Activated CD4-positive, alpha-beta T cell treated with anti-CD3 and anti-CD28 coated beads, Interleukin-2, amount 10 ng/mL, durations not matched to agents 7 days and 5 days (primary cell): ENCODE results near the gene RRM2. TPM values are rescaled to one million over a fixed set of nuclear protein-coding genes. Genes with fewer than 3 reads are reported as not detected.
"Not testable (repeated sequence)": the region's sequence is repeated elsewhere in the genome, so short reads cannot be mapped to it uniquely, and the experiment has no call there.

ENCODE experiments used
- CTCF ChIA-PET: fragments of 350-600 bp; sonication (Branson Sonifier 250); formaldehyde crosslinking; loops from one replicate; lab custom pipeline; 2021; ENCODE audit warnings: antibody characterized with exemption; lab: Charles Lee
- POLR2A ChIA-PET: fragments of 350-600 bp; sonication (Branson Sonifier 250); formaldehyde crosslinking; loops from one replicate; lab custom pipeline; 2021; ENCODE audit warnings: antibody characterized with exemption; lab: Charles Lee
- DNase-seq: peaks from one replicate; pipeline ENCODE4 v3.0.0-alpha.2; 2020
- H3K27ac Mint-ChIP-seq: one replicate; pipeline ENCODE4 v1.8.0; 2021; ENCODE audit warnings: mild to moderate bottlenecking, moderate library complexity, mixed read lengths
- H3K27me3 Mint-ChIP-seq: one replicate; pipeline ENCODE4 v1.8.0; 2021; ENCODE audit warnings: mixed read lengths
- H3K36me3 Mint-ChIP-seq: one replicate; pipeline ENCODE4 v1.8.0; 2021; ENCODE audit warnings: low read depth, mixed read lengths
- H3K4me1 Mint-ChIP-seq: one replicate; pipeline ENCODE4 v1.8.0; 2021; ENCODE audit warnings: mixed read lengths
- H3K4me3 Mint-ChIP-seq: one replicate; pipeline ENCODE4 v1.8.0; 2021; ENCODE audit warnings: mild to moderate bottlenecking, moderate library complexity, mixed read lengths
- H3K9me3 Mint-ChIP-seq: one replicate; pipeline ENCODE4 v1.8.0; 2021; ENCODE audit warnings: mixed read lengths
- total RNA-seq, 2 experiments: library from RNA; stranded (reverse); gene quantifications; one replicate each; pipeline ENCODE4 v1.2.3, GENCODE V29; 2021

The RRM2 gene
- total RNA-seq, 2 experiments from 2014 or later = 496 to 540 TPM

- Mint-ChIP-seq H3K27me3 (no peaks in the 10 kb centered on the region), H3K36me3 (peaks cover 55% of the 10 kb centered on the region), H3K27ac (peak overlapping the region; percentile 38), H3K9me3 (no peaks in the 10 kb centered on the region), H3K4me1 (peaks cover 51% of the 10 kb centered on the region), H3K4me3 (no peak overlapping the region)
- ChIA-PET CTCF (interaction anchor here (0.5 to 0.6 kb wide), 3 partner anchors 42 to 1487 kb away, joined by 3 to 5 read pairs (median 3); no protein-coding TSS in a partner anchor), POLR2A (no interaction called here)
- DNase-seq = no peak
These were observed 14.7 kb downstream of the RRM2 start for GRCh38 chr2:10137053-10137843.

GRCh38 chr2:10139536-10139935 lies 17.0 kb downstream of the RRM2 start:
- no peak overlapping the region for H3K4me3 Mint-ChIP-seq
- no peaks in the 10 kb centered on the region for H3K27me3 Mint-ChIP-seq
- H3K4me1 Mint-ChIP-seq = peaks cover 53% of the 10 kb centered on the region
- H3K9me3 Mint-ChIP-seq = no peaks in the 10 kb centered on the region
- H3K36me3 Mint-ChIP-seq = peaks cover 63% of the 10 kb centered on the region
- ChIA-PET POLR2A (no interaction called here), CTCF (interaction anchor here (0.6 to 2.2 kb wide), 3 partner anchors 14 to 295 kb away, joined by 3 to 11 read pairs (median 8); no protein-coding TSS in a partner anchor)
- no peak for DNase-seq
- H3K27ac Mint-ChIP-seq = no peak overlapping the region

- peaks cover 61% of the 10 kb centered on the region for H3K36me3 Mint-ChIP-seq
- ChIA-PET CTCF (interaction anchor here (1.2 to 4.0 kb wide), 7 partner anchors 9 to 294 kb away, joined by 3 to 20 read pairs (median 4); no protein-coding TSS in a partner anchor), POLR2A (interaction anchor here (1.0 kb wide), 1 partner anchor 17 kb away, joined by 3 read pairs; no protein-coding TSS in a partner anchor)
- no peak for DNase-seq
- H3K4me3 Mint-ChIP-seq = peak overlapping the region; percentile 38
- H3K27me3 Mint-ChIP-seq = no peaks in the 10 kb centered on the region
- H3K27ac Mint-ChIP-seq = peak overlapping the region; percentile 82
- H3K4me1 Mint-ChIP-seq = peaks cover 47% of the 10 kb centered on the region
- H3K9me3 Mint-ChIP-seq = no peaks in the 10 kb centered on the region
These were observed 18.5 kb downstream of the RRM2 start for GRCh38 chr2:10140841-10141610.

- H3K27me3 Mint-ChIP-seq = no peaks in the 10 kb centered on the region
- peak; percentile 72 for DNase-seq
- peaks cover 47% of the 10 kb centered on the region for H3K4me1 Mint-ChIP-seq
- H3K27ac Mint-ChIP-seq = peak overlapping the region; percentile 82
- H3K4me3 Mint-ChIP-seq = peak overlapping the region; percentile 38
- H3K9me3 Mint-ChIP-seq = no peaks in the 10 kb centered on the region
- H3K36me3 Mint-ChIP-seq = peaks cover 57% of the 10 kb centered on the region
- POLR2A ChIA-PET = interaction anchor here (1.0 kb wide), 2 partner anchors 8 to 18 kb away, joined by 3 read pairs; no protein-coding TSS in a partner anchor
- CTCF ChIA-PET = interaction anchor here (0.6 to 4.0 kb wide), 10 partner anchors 10 to 293 kb away, joined by 3 to 20 read pairs (median 4); no protein-coding TSS in a partner anchor
These were observed 19.4 kb downstream of the RRM2 start for GRCh38 chr2:10141736-10142639.

- POLR2A ChIA-PET = interaction anchor here (1.0 kb wide), 1 partner anchor 9 kb away, joined by 3 read pairs; no protein-coding TSS in a partner anchor
These were observed 20.1 kb downstream of the RRM2 start for GRCh38 chr2:10142640-10142965.

GRCh38 chr2:10144771-10145518 lies 22.4 kb downstream of the RRM2 start:
- ChIA-PET CTCF (interaction anchor here (0.5 to 2.7 kb wide), 4 partner anchors 7 to 290 kb away, joined by 3 to 8 read pairs (median 5); no protein-coding TSS in a partner anchor), POLR2A (no interaction called here)
- no peak for DNase-seq
- Mint-ChIP-seq H3K4me1 (peaks cover 51% of the 10 kb centered on the region), H3K4me3 (no peak overlapping the region), H3K36me3 (peaks cover 71% of the 10 kb centered on the region), H3K27me3 (no peaks in the 10 kb centered on the region), H3K27ac (peak overlapping the region; percentile 59), H3K9me3 (no peaks in the 10 kb centered on the region)

More at GRCh38 chr2:10142640-10142965, 20.1 kb downstream of the RRM2 start:
- Mint-ChIP-seq H3K9me3 (no peaks in the 10 kb centered on the region), H3K4me3 (no peak overlapping the region), H3K4me1 (peaks cover 45% of the 10 kb centered on the region), H3K27me3 (no peaks in the 10 kb centered on the region), H3K36me3 (peaks cover 57% of the 10 kb centered on the region), H3K27ac (peak overlapping the region; percentile 64)
- CTCF ChIA-PET = interaction anchor here (0.5 to 4.0 kb wide), 8 partner anchors 17 to 503 kb away, joined by 3 to 20 read pairs (median 4); no protein-coding TSS in a partner anchor
- no peak for DNase-seq

- no peak for DNase-seq
- Mint-ChIP-seq H3K27me3 (no peaks in the 10 kb centered on the region), H3K4me3 (no peak overlapping the region), H3K9me3 (no peaks in the 10 kb centered on the region), H3K36me3 (peaks cover 69% of the 10 kb centered on the region), H3K4me1 (peaks cover 47% of the 10 kb centered on the region), H3K27ac (no peak overlapping the region)
- ChIA-PET POLR2A (no interaction called here), CTCF (interaction anchor here (1.5 to 2.7 kb wide), 3 partner anchors 22 to 290 kb away, joined by 4 to 8 read pairs (median 6); no protein-coding TSS in a partner anchor)
These were observed 23.2 kb downstream of the RRM2 start for GRCh38 chr2:10145519-10146357.

GRCh38 chr2:10146366-10147005 lies 23.9 kb downstream of the RRM2 start:
- ChIA-PET POLR2A (no interaction called here), CTCF (interaction anchor here (2.7 kb wide), 1 partner anchor 262 kb away, joined by 6 read pairs; no protein-coding TSS in a partner anchor)
- Mint-ChIP-seq H3K36me3 (peaks cover 70% of the 10 kb centered on the region), H3K4me1 (peaks cover 40% of the 10 kb centered on the region), H3K27ac (no peak overlapping the region), H3K9me3 (no peaks in the 10 kb centered on the region), H3K27me3 (no peaks in the 10 kb centered on the region), H3K4me3 (no peak overlapping the region)
- no peak for DNase-seq

- H3K9me3 Mint-ChIP-seq, POLR2A ChIA-PET, H3K27me3 Mint-ChIP-seq, H3K4me3 Mint-ChIP-seq, DNase-seq: not testable (repeated sequence)
- Mint-ChIP-seq H3K36me3 (peaks cover 64% of the 10 kb centered on the region), H3K4me1 (peaks cover 33% of the 10 kb centered on the region), H3K27ac (peak overlapping the region; percentile 68)
- CTCF ChIA-PET = interaction anchor here (2.7 kb wide), 1 partner anchor 262 kb away, joined by 6 read pairs; no protein-coding TSS in a partner anchor
These were observed 24.6 kb downstream of the RRM2 start for GRCh38 chr2:10147050-10147660.

GRCh38 chr2:10148268-10148667 lies 25.7 kb downstream of the RRM2 start:
- no peak overlapping the region for H3K4me3 Mint-ChIP-seq
- CTCF ChIA-PET = interaction anchor here (0.6 kb wide), 1 partner anchor 15 kb away, joined by 4 read pairs; no protein-coding TSS in a partner anchor
- H3K36me3 Mint-ChIP-seq = peaks cover 55% of the 10 kb centered on the region
- H3K27me3 Mint-ChIP-seq = no peaks in the 10 kb centered on the region
- no peaks in the 10 kb centered on the region for H3K9me3 Mint-ChIP-seq
- H3K4me1 Mint-ChIP-seq = peaks cover 24% of the 10 kb centered on the region
- no peak overlapping the region for H3K27ac Mint-ChIP-seq
- no peak for DNase-seq
- POLR2A ChIA-PET = no interaction called here
